Panc1 (cell line): Measurements from ENCODE around the gene SKA1. TPM values are rescaled to one million over a fixed set of nuclear protein-coding genes. Genes with fewer than 3 reads are reported as not detected.

Experiments used
- ATAC-seq: fragments of 200-7000 bp; cut with Tn5 transposase; 2 replicates; pipeline ENCODE4 v1.9.1; 2020; ENCODE audit warnings: mild to moderate bottlenecking, moderate library complexity
- BruUV-seq: library from RNA; stranded (reverse); fragments of 400-500 nt; replicated peaks from 2 replicates; lab custom pipeline; 2021; lab: Mats Ljungman, UMichigan
- CTCF ChIA-PET: fragments of 300-600 bp; sonication (Branson Sonifier 250); formaldehyde crosslinking; loops from one replicate; lab custom pipeline; 2022; ENCODE audit warnings: antibody characterized with exemption; lab: Charles Lee
- POLR2A ChIA-PET: fragments of 300-600 bp; sonication (Branson Sonifier 250); formaldehyde crosslinking; loops from one replicate; lab custom pipeline; 2022; ENCODE audit warnings: antibody characterized with exemption; lab: Charles Lee
- DNase-seq: peaks from one replicate; pipeline ENCODE4 v3.0.0-alpha.2; 2010; ENCODE audit warnings: low read depth, low spot score
- H3K27ac ChIP-seq: 2 replicates; pipeline ENCODE4 v1.5.1; 2011; ENCODE audit warnings: mild to moderate bottlenecking, low read length, inconsistent platforms
- H3K27me3 ChIP-seq: fragments of 200-500 bp; sonication (Bioruptor generic); 2 replicates; pipeline ENCODE4 v1.6.0; 2014; ENCODE audit warnings: low read length, inconsistent platforms; ENCODE audit not compliant: control insufficient read depth, insufficient read depth
- H3K36me3 ChIP-seq: fragments of 200-500 bp; sonication (Bioruptor generic); 2 replicates; pipeline ENCODE4 v1.5.1; 2014; ENCODE audit warnings: inconsistent platforms, mild to moderate bottlenecking, low read length, moderate library complexity; ENCODE audit not compliant: control insufficient read depth, insufficient read depth
- H3K4me1 ChIP-seq: 2 replicates; pipeline ENCODE4 v1.5.1; 2011; ENCODE audit warnings: inconsistent platforms, mild to moderate bottlenecking, low read length, moderate library complexity; ENCODE audit not compliant: control insufficient read depth, insufficient read depth
- H3K4me3 ChIP-seq, 2 experiments: 2 replicates each; pipeline ENCODE4 v1.5.1; 2011 to 2012; ENCODE audit warnings: low read depth in 2 of 2, low read length in 2 of 2, mild to moderate bottlenecking in 2 of 2, inconsistent platforms in 1 of 2, moderate library complexity in 1 of 2
- H3K9me3 ChIP-seq: fragments of 200-500 bp; sonication (Bioruptor generic); 2 replicates; pipeline ENCODE4 v1.5.1; 2014; ENCODE audit warnings: low read depth, mild to moderate bottlenecking, inconsistent platforms, low read length, moderate library complexity; ENCODE audit not compliant: control insufficient read depth, insufficient read depth
- POLR2AphosphoS5 ChIP-seq: IDR thresholded peaks from 2 replicates; pipeline ENCODE4 v1.6.1; 2012; ENCODE audit warnings: mild to moderate bottlenecking, low read depth, low read length, moderate library complexity
- SIN3A ChIP-seq: IDR thresholded peaks from 2 replicates; pipeline ENCODE4 v1.6.1; 2012; ENCODE audit warnings: low read depth, mild to moderate bottlenecking, low read length, moderate library complexity, borderline replicate concordance; ENCODE audit not compliant: insufficient read depth
- TCF7L2 ChIP-seq: IDR thresholded peaks from 2 replicates; pipeline ENCODE4 v1.6.1; 2011; ENCODE audit warnings: mild to moderate bottlenecking, low read depth, low read length, inconsistent platforms
- in situ Hi-C: cut with HindIII; loops from 2 replicates; pipeline ENCODE4 v1.10.0; 2016; ENCODE audit warnings: low sequenced_read_pairs, low pct_unique_long_range_greater_than_20kb
- intact Hi-C: fragments of 100-400 bp; cut with micrococcal nuclease; formaldehyde crosslinking; loops from one replicate; pipeline ENCODE4 v1.10.0; 2022; ENCODE audit not compliant: unreplicated experiment
- total RNA-seq: library from RNA; stranded (reverse); gene quantifications from one replicate; pipeline ENCODE4 v1.2.1, GENCODE V29; 2021; ENCODE audit not compliant: unreplicated experiment
- TF ChIP-seq, protein P1 (sequence below): fragments of 450-650 bp; IDR thresholded peaks from 2 replicates; pipeline ENCODE4 v1.5.1; 2017; ENCODE audit warnings: mild to moderate bottlenecking
- TF ChIP-seq, protein P2 (sequence below), 2 experiments: IDR thresholded peaks; 2 replicates each; pipeline ENCODE4 v1.6.1; 2011 to 2012; ENCODE audit warnings: low read depth in 2 of 2, control low read depth in 1 of 2, low read length in 1 of 2, mild to moderate bottlenecking in 1 of 2, moderate library complexity in 1 of 2; ENCODE audit not compliant: insufficient read depth in 1 of 2

The SKA1 gene
- total RNA-seq, 1 experiment from 2014 or later = 22.1 TPM

DNA sequence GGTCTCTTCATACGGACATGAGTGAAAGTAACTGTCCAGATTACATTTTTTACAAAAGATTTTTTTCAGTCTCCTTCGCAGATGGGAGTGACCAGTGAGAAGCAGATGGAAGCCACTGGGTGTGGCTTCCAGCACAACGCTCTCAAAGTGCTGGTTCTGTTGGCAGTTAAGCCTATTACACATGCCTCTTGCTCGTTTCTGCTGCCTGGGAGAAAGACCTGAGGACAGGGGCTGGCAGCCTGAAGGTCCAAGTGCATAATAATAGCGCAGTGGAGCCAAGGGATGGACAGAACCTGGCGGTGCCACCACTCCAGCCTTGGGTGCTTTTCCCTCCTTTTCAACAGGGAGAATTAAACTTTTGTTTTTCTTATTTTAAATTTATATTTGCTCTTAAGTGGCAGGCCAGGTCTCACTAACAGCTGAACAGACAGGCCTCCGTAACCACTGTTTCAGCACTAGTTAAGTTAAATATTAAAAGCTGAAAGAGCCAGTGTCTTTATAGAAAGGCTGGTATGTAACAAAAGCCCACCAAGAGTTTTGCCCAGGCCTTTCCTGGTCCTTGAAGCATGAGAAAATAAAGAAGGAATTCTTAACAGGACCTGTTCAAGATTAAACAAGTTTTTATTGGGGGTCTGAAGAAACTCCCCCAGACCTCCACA, 1.2 kb upstream of the SKA1 start:
- no peaks in the 10 kb centered on the region for H3K9me3 ChIP-seq
- ChIA-PET POLR2A (interaction anchor here (0.5 kb wide), 1 partner anchor 15 kb away, joined by 25 read pairs; no protein-coding TSS in a partner anchor), CTCF (no interaction called here)
- no peaks in the 10 kb centered on the region; the same call in 1 of the 2 replicates for H3K4me1 ChIP-seq
- H3K4me3 ChIP-seq = no peak overlapping the region
- no TSS peak for BruUV-seq
- peaks cover 2% of the 10 kb centered on the region; the same call in 1 of the 2 replicates for H3K36me3 ChIP-seq
- H3K27ac ChIP-seq = peak overlapping the region; percentile 93; the same call in 1 of the 2 replicates
- in situ Hi-C loops = no loop called here
- intact Hi-C loops = no loop called here
- no peak for DNase-seq
- ATAC-seq = no peak
- H3K27me3 ChIP-seq = no peaks in the 10 kb centered on the region
- TF ChIP-seq POLR2AphosphoS5 (no peak), SIN3A (no peak), TCF7L2 (no peak)
- TF ChIP-seq, protein P1, sequence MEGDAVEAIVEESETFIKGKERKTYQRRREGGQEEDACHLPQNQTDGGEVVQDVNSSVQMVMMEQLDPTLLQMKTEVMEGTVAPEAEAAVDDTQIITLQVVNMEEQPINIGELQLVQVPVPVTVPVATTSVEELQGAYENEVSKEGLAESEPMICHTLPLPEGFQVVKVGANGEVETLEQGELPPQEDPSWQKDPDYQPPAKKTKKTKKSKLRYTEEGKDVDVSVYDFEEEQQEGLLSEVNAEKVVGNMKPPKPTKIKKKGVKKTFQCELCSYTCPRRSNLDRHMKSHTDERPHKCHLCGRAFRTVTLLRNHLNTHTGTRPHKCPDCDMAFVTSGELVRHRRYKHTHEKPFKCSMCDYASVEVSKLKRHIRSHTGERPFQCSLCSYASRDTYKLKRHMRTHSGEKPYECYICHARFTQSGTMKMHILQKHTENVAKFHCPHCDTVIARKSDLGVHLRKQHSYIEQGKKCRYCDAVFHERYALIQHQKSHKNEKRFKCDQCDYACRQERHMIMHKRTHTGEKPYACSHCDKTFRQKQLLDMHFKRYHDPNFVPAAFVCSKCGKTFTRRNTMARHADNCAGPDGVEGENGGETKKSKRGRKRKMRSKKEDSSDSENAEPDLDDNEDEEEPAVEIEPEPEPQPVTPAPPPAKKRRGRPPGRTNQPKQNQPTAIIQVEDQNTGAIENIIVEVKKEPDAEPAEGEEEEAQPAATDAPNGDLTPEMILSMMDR = no peak
- TF ChIP-seq, protein P2, sequence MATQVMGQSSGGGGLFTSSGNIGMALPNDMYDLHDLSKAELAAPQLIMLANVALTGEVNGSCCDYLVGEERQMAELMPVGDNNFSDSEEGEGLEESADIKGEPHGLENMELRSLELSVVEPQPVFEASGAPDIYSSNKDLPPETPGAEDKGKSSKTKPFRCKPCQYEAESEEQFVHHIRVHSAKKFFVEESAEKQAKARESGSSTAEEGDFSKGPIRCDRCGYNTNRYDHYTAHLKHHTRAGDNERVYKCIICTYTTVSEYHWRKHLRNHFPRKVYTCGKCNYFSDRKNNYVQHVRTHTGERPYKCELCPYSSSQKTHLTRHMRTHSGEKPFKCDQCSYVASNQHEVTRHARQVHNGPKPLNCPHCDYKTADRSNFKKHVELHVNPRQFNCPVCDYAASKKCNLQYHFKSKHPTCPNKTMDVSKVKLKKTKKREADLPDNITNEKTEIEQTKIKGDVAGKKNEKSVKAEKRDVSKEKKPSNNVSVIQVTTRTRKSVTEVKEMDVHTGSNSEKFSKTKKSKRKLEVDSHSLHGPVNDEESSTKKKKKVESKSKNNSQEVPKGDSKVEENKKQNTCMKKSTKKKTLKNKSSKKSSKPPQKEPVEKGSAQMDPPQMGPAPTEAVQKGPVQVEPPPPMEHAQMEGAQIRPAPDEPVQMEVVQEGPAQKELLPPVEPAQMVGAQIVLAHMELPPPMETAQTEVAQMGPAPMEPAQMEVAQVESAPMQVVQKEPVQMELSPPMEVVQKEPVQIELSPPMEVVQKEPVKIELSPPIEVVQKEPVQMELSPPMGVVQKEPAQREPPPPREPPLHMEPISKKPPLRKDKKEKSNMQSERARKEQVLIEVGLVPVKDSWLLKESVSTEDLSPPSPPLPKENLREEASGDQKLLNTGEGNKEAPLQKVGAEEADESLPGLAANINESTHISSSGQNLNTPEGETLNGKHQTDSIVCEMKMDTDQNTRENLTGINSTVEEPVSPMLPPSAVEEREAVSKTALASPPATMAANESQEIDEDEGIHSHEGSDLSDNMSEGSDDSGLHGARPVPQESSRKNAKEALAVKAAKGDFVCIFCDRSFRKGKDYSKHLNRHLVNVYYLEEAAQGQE (IDR thresholded peaks at IDR 0.05; ENCODE audit: insufficient read depth in 1 of 2, low read depth in 2 of 2, low read length in 1 of 2) = no peak

DNA sequence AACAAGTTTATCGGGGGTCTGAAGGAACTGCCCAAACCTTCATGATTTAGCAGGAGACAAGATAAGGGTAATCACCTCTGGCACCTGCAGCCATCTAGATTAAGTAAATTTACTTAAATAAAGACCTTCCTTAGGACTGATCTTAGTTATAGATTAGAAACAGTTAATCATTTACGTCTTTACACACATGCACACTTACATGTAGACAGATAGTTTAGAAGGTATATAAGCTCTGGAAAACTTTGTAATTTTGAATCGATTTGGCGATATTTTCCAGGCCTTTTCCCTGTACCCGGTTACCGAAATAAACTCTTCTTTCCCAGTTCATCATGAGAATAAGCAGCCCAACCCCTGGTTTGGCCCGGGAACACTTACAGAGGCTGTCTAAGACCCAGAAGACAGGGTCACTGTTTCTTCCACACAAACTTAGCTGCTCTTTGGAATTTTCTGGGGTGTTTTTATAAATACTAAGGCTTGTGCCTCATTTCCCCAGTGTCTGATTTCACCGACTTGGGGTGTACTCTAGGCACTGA, 560 bp upstream of the SKA1 start:
- Histone ChIP-seq H3K27ac (peak overlapping the region; percentile 93), H3K4me3 (peak overlapping the region; percentile 78 to 85), H3K4me1 (no peaks in the 10 kb centered on the region; the same call in 1 of the 2 replicates), H3K36me3 (peaks cover 2% of the 10 kb centered on the region; the same call in 1 of the 2 replicates), H3K9me3 (no peaks in the 10 kb centered on the region), H3K27me3 (no peaks in the 10 kb centered on the region)
- intact Hi-C loops = no loop called here
- in situ Hi-C loops = no loop called here
- TSS peak; percentile 85 for BruUV-seq
- TF ChIP-seq SIN3A = no peak
- TF ChIP-seq, protein P2 (IDR thresholded peaks at IDR 0.05; ENCODE audit: insufficient read depth in 1 of 2, low read depth in 2 of 2, low read length in 1 of 2) = no peak
- DNase-seq (no peak), ATAC-seq (no peak)
- ChIA-PET POLR2A (interaction anchor here (0.5 kb wide), 1 partner anchor 15 kb away, joined by 25 read pairs; no protein-coding TSS in a partner anchor), CTCF (no interaction called here)
